HEK293 (cell line): ENCODE data around the gene EEF1AKMT3.

ENCODE experiments used
- CTCF ChIA-PET: fragments of 350-600 bp; formaldehyde crosslinking; extraction: SDS; loops from one replicate; lab custom pipeline; 2021; ENCODE audit warnings: antibody characterized with exemption; lab: Yijun Ruan, JAX
- POLR2A ChIA-PET: fragments of 300-600 bp; formaldehyde crosslinking; extraction: SDS; loops from one replicate; lab custom pipeline; 2020; ENCODE audit warnings: antibody characterized with exemption, inconsistent platforms; lab: Yijun Ruan, JAX
- H3K27ac ChIP-seq: fragments of 200-500 bp; sonication (Bioruptor generic); 2 replicates; pipeline ENCODE4 v1.5.1; 2014; ENCODE audit warnings: low read depth, low read length, control low read depth, inconsistent platforms; ENCODE audit errors: extremely low read depth
- H3K36me3 ChIP-seq, 2 experiments: fragments of 200-500 bp in 1 of 2; sonication (Bioruptor generic) in 1 of 2; 1 replicate in 1 of 2; 2 replicates in 1 of 2; pipeline ENCODE4 v1.5.1; 2014 to 2017; ENCODE audit warnings: inconsistent platforms in 2 of 2, low read length in 2 of 2; ENCODE audit not compliant: control insufficient read depth in 2 of 2, insufficient read depth in 1 of 2
- H3K4me1 ChIP-seq: fragments of 200-500 bp; sonication (Bioruptor generic); 2 replicates; pipeline ENCODE4 v1.5.1; 2014; ENCODE audit warnings: mild to moderate bottlenecking, low read length, inconsistent platforms; ENCODE audit not compliant: control insufficient read depth, insufficient read depth
- H3K4me3 ChIP-seq: 2 replicates; pipeline ENCODE4 v1.5.1; 2011; ENCODE audit warnings: low read depth, mild to moderate bottlenecking, control low read depth, low read length, moderate library complexity
- H3K9me3 ChIP-seq: fragments of 200-500 bp; sonication (Bioruptor generic); 2 replicates; pipeline ENCODE4 v1.5.1; 2014; ENCODE audit warnings: low read depth, low read length, inconsistent platforms; ENCODE audit not compliant: control insufficient read depth, insufficient read depth
- ATF2 ChIP-seq: fragments of 450-650 bp; formaldehyde crosslinking; IDR thresholded peaks from 2 replicates; pipeline ENCODE4 v1.5.1; 2016; ENCODE audit warnings: missing biosample characterization, missing genetic modification characterization, low read depth
- HOXD13 ChIP-seq: sonication (generic); formaldehyde crosslinking; IDR thresholded peaks from 2 replicates; pipeline ENCODE4 v1.8.0; 2022; ENCODE audit warnings: missing genetic modification reagents, borderline replicate concordance
- PATZ1 ChIP-seq: fragments of 450-650 bp; formaldehyde crosslinking; IDR thresholded peaks from 2 replicates; pipeline ENCODE4 v1.5.1; 2016; ENCODE audit warnings: missing biosample characterization, missing genetic modification characterization
- PRDM10 ChIP-seq: fragments of 450-650 bp; formaldehyde crosslinking; IDR thresholded peaks from 2 replicates; pipeline ENCODE4 v1.5.1; 2016; ENCODE audit warnings: missing biosample characterization, missing genetic modification characterization
- SALL2 ChIP-seq: fragments of 450-650 bp; formaldehyde crosslinking; IDR thresholded peaks from 2 replicates; pipeline ENCODE4 v1.5.0; 2017; ENCODE audit warnings: missing biosample characterization, mild to moderate bottlenecking, missing genetic modification characterization, borderline replicate concordance
- SP2 ChIP-seq: fragments of 450-650 bp; formaldehyde crosslinking; IDR thresholded peaks from 2 replicates; pipeline ENCODE4 v1.5.1; 2016; ENCODE audit warnings: missing biosample characterization, missing genetic modification characterization
- TRIM28 ChIP-seq: IDR thresholded peaks from 2 replicates; pipeline ENCODE4 v1.6.1; 2011; ENCODE audit warnings: low read length, control low read depth, borderline replicate concordance
- YY2 ChIP-seq: fragments of 450-650 bp; formaldehyde crosslinking; IDR thresholded peaks from 2 replicates; pipeline ENCODE4 v1.5.1; 2016; ENCODE audit warnings: missing biosample characterization, missing genetic modification characterization
- ZBTB1 ChIP-seq: fragments of 450-650 bp; formaldehyde crosslinking; IDR thresholded peaks from 2 replicates; pipeline ENCODE4 v1.5.1; 2016; ENCODE audit warnings: missing biosample characterization, missing genetic modification characterization
- ZBTB20 ChIP-seq: fragments of 450-650 bp; formaldehyde crosslinking; IDR thresholded peaks from 2 replicates; pipeline ENCODE4 v1.5.1; 2016; ENCODE audit warnings: missing biosample characterization, missing genetic modification characterization
- ZFHX2 ChIP-seq: fragments of 450-650 bp; formaldehyde crosslinking; conservative IDR thresholded peaks from 2 replicates; pipeline ENCODE4 v1.5.1; 2016; ENCODE audit warnings: missing biosample characterization, missing genetic modification characterization
- ZFP41 ChIP-seq: fragments of 450-650 bp; formaldehyde crosslinking; IDR thresholded peaks from 2 replicates; pipeline ENCODE4 v1.5.1; 2016; ENCODE audit warnings: missing biosample characterization, missing genetic modification characterization, borderline replicate concordance
- ZNF146 ChIP-seq: fragments of 450-650 bp; formaldehyde crosslinking; IDR thresholded peaks from 2 replicates; pipeline ENCODE4 v1.5.1; 2016; ENCODE audit warnings: missing biosample characterization, missing genetic modification characterization
- ZNF202 ChIP-seq: fragments of 450-650 bp; formaldehyde crosslinking; IDR thresholded peaks from 2 replicates; pipeline ENCODE4 v1.5.1; 2016; ENCODE audit warnings: missing biosample characterization, missing genetic modification characterization, borderline replicate concordance
- ZNF24 ChIP-seq: fragments of 450-650 bp; formaldehyde crosslinking; IDR thresholded peaks from 2 replicates; pipeline ENCODE4 v1.5.1; 2016; ENCODE audit warnings: missing biosample characterization, missing genetic modification characterization
- ZNF266 ChIP-seq: fragments of 450-650 bp; formaldehyde crosslinking; IDR thresholded peaks from 2 replicates; pipeline ENCODE4 v1.5.1; 2016; ENCODE audit warnings: missing biosample characterization, missing genetic modification characterization, low read depth
- ZNF404 ChIP-seq: fragments of 450-650 bp; formaldehyde crosslinking; IDR thresholded peaks from 2 replicates; pipeline ENCODE4 v1.5.1; 2017; ENCODE audit warnings: missing biosample characterization, missing genetic modification characterization
- ZNF48 ChIP-seq: fragments of 450-650 bp; formaldehyde crosslinking; IDR thresholded peaks from 2 replicates; pipeline ENCODE4 v1.5.1; 2016; ENCODE audit warnings: missing biosample characterization, missing genetic modification characterization
- ZNF501 ChIP-seq: fragments of 450-650 bp; formaldehyde crosslinking; IDR thresholded peaks from 2 replicates; pipeline ENCODE4 v1.5.1; 2016; ENCODE audit warnings: missing biosample characterization, missing genetic modification characterization
- ZNF560 ChIP-seq: fragments of 450-650 bp; formaldehyde crosslinking; IDR thresholded peaks from 2 replicates; pipeline ENCODE4 v1.5.1; 2017; ENCODE audit warnings: missing biosample characterization, missing genetic modification characterization, borderline replicate concordance
- ZNF580 ChIP-seq: fragments of 450-650 bp; formaldehyde crosslinking; IDR thresholded peaks from 2 replicates; pipeline ENCODE4 v1.5.1; 2016; ENCODE audit warnings: missing biosample characterization, missing genetic modification characterization
- ZNF624 ChIP-seq: fragments of 450-650 bp; formaldehyde crosslinking; IDR thresholded peaks from 2 replicates; pipeline ENCODE4 v1.5.1; 2017; ENCODE audit warnings: missing biosample characterization, missing genetic modification characterization
- ZNF629 ChIP-seq: fragments of 450-650 bp; formaldehyde crosslinking; IDR thresholded peaks from 2 replicates; pipeline ENCODE4 v1.5.1; 2017; ENCODE audit warnings: missing biosample characterization, missing genetic modification characterization
- ZNF701 ChIP-seq: fragments of 450-650 bp; formaldehyde crosslinking; IDR thresholded peaks from 2 replicates; pipeline ENCODE4 v1.5.1; 2016; ENCODE audit warnings: missing biosample characterization, missing genetic modification characterization
- ZNF830 ChIP-seq: fragments of 450-650 bp; IDR thresholded peaks from 2 replicates; pipeline ENCODE4 v1.5.0; 2018; ENCODE audit warnings: missing biosample characterization, missing genetic modification characterization, low read depth, mild to moderate bottlenecking, moderate library complexity
- ZNF837 ChIP-seq: fragments of 450-650 bp; formaldehyde crosslinking; IDR thresholded peaks from 2 replicates; pipeline ENCODE4 v1.5.1; 2016; ENCODE audit warnings: missing biosample characterization, missing genetic modification characterization

Gene EEF1AKMT3

GRCh38 chr12:57793920-57794319, 21.5 kb downstream of the EEF1AKMT3 start:
- H3K27ac ChIP-seq, result no peak overlapping the region
- CTCF ChIA-PET, result interaction anchor here (0.5 to 1.7 kb wide), 6 partner anchors 9 to 112 kb away, joined by 3 to 20 read pairs (median 4); partner anchors contain the start of gene TSFM
- H3K4me3 ChIP-seq, result no peak overlapping the region
- no peaks in the 10 kb centered on the region for H3K4me1 ChIP-seq
- TF ChIP-seq ZNF629 (tag by site-specific recombination) (0 out of 2 replicates have a peak, but pooled peaks have one; percentile 10), ZBTB20 (tag by site-specific recombination) (no peak), ZFHX2 (tag by site-specific recombination) (no peak), ZFP41 (tag by site-specific recombination) (no peak), ZNF404 (tag by site-specific recombination) (no peak), ZNF830 (tag by site-specific recombination) (no peak)
- TF ChIP-seq, all 188 proteins: peak for 1
- POLR2A ChIA-PET, result no interaction called here
- no peaks in the 10 kb centered on the region for H3K9me3 ChIP-seq
- peaks cover 61 to 84% of the 10 kb centered on the region in 2 experiments for H3K36me3 ChIP-seq

GRCh38 chr12:57795354-57795753, 22.9 kb downstream of the EEF1AKMT3 start:
- Histone ChIP-seq H3K4me3 (no peak overlapping the region), H3K27ac (no peak overlapping the region), H3K9me3 (no peaks in the 10 kb centered on the region), H3K4me1 (no peaks in the 10 kb centered on the region), H3K36me3 (peaks cover 47 to 85% of the 10 kb centered on the region in 2 experiments)
- ChIA-PET CTCF (no interaction called here), POLR2A (no interaction called here)
- no peak for TF ChIP-seq ZNF624 (tag by site-specific recombination)
- TF ChIP-seq ZNF48, result no peak
- TF ChIP-seq ZNF837, result no peak
- TF ChIP-seq ZBTB1 (tag by site-specific recombination), result no peak
- TF ChIP-seq ZFHX2 (tag by site-specific recombination), result no peak
- no peak for TF ChIP-seq ZNF701 (tag by site-specific recombination)
- TF ChIP-seq ZNF501 (tag by site-specific recombination), result no peak
- TF ChIP-seq ZNF629 (tag by site-specific recombination), result 0 out of 2 replicates have a peak, but pooled peaks have one; percentile 18
- TF ChIP-seq SALL2, result no peak
- TF ChIP-seq ATF2, result peak; percentile 48; the same call in 1 of the 2 replicates
- TF ChIP-seq, all 188 proteins: peak for 2

- CTCF ChIA-PET, result interaction anchor here (0.6 to 4.2 kb wide), 2 partner anchors 12 to 15 kb away, joined by 5 to 19 read pairs; partner anchors contain the start of gene TSFM
- POLR2A ChIA-PET, result interaction anchor here (1.5 kb wide), 1 partner anchor 37 kb away, joined by 3 read pairs; no protein-coding TSS in a partner anchor
- Histone ChIP-seq H3K36me3 (peaks cover 34 to 80% of the 10 kb centered on the region in 2 experiments), H3K9me3 (no peaks in the 10 kb centered on the region), H3K27ac (no peak overlapping the region), H3K4me1 (no peaks in the 10 kb centered on the region), H3K4me3 (no peak overlapping the region)
- TF ChIP-seq ZNF202 (tag by site-specific recombination) (no peak), ZNF580 (tag by site-specific recombination) (no peak), YY2 (tag by site-specific recombination) (no peak), ZNF146 (tag by site-specific recombination) (no peak), ZNF560 (tag by site-specific recombination) (no peak), ZNF24 (tag by site-specific recombination) (no peak), PRDM10 (tag by site-specific recombination) (no peak), ZFP41 (tag by site-specific recombination) (no peak), SP2 (tag by site-specific recombination) (no peak), TRIM28 (no peak), PATZ1 (tag by site-specific recombination) (no peak), ZNF266 (tag by site-specific recombination) (no peak), HOXD13 (CRISPR knock-in tag) (no peak), SALL2 (no peak)
Measured at GRCh38 chr12:57796996-57797395, 24.6 kb downstream of the EEF1AKMT3 start.
